GM12878 (cell line): ENCODE measurements around the gene CES4A. TPM values are rescaled to one million over a fixed set of nuclear protein-coding genes. Genes with fewer than 3 reads are reported as not detected.

Experiments
- ATAC-seq: fragments of 200-7000 bp; cut with Tn5 transposase; 3 replicates; pipeline ENCODE4 v1.9.1; 2020; ENCODE audit warnings: mild to moderate bottlenecking, moderate library complexity
- BruUV-seq: library from RNA; stranded (reverse); fragments of 400-500 nt; replicated peaks from 2 replicates; lab custom pipeline; 2021; lab: Mats Ljungman, UMichigan
- CTCF ChIA-PET: fragments of 300-600 bp; sonication (Branson Sonifier 250); formaldehyde crosslinking; extraction: SDS; loops from one replicate; lab custom pipeline; 2021; ENCODE audit warnings: inconsistent platforms; lab: Yijun Ruan, JAX
- POLR2A ChIA-PET: fragments of 350-600 bp; formaldehyde crosslinking; extraction: SDS; loops from one replicate; lab custom pipeline; 2021; ENCODE audit warnings: inconsistent platforms; lab: Charles Lee
- RAD21 ChIA-PET: fragments of 300-600 bp; sonication (Branson Sonifier 250); formaldehyde crosslinking; loops from one replicate; lab custom pipeline; 2023; ENCODE audit warnings: antibody characterized with exemption; ENCODE audit not compliant: unreplicated experiment; lab: Charles Lee
- SMC1A ChIA-PET: fragments of 300-600 bp; sonication (Branson Sonifier 250); formaldehyde crosslinking; loops from one replicate; lab custom pipeline; 2023; ENCODE audit not compliant: unreplicated experiment, uncharacterized antibody; lab: Charles Lee
- DNase-seq: peaks from one replicate; pipeline ENCODE4 v3.0.0-alpha.2; 2011; ENCODE audit warnings: low read depth, low spot score
- FAIRE-seq: peaks from 3 replicates; lab custom pipeline; 2011; peaks lifted over from hg19 to GRCh38; lab: Jason Lieb, UNC
- H2AFZ ChIP-seq: 2 replicates; pipeline ENCODE4 v1.6.0; 2011; ENCODE audit warnings: low read depth, low read length, control low read depth; ENCODE audit not compliant: control insufficient read depth
- H3K27ac ChIP-seq: 2 replicates; pipeline ENCODE4 v1.5.1; 2011; ENCODE audit warnings: control low read depth; ENCODE audit not compliant: control insufficient read depth, insufficient read depth
- H3K27me3 ChIP-seq, 2 experiments: replicated peaks in 1 of 2; 2 replicates each; pipeline versions ENCODE4 v1.6.0 to v1.6.1; 2011; ENCODE audit warnings: low read length in 1 of 2; ENCODE audit not compliant: control insufficient read depth in 2 of 2, insufficient read depth in 2 of 2
- H3K36me3 ChIP-seq, 2 experiments: 2 replicates each; pipeline ENCODE4 v1.5.1; 2011; ENCODE audit warnings: low read length in 1 of 2; ENCODE audit not compliant: control insufficient read depth in 2 of 2, insufficient read depth in 2 of 2
- H3K4me1 ChIP-seq: 2 replicates; pipeline ENCODE4 v1.6.1; 2011; ENCODE audit warnings: mild to moderate bottlenecking, low read length, moderate library complexity, mixed read lengths; ENCODE audit not compliant: control insufficient read depth, insufficient read depth
- H3K4me2 ChIP-seq: 2 replicates; pipeline ENCODE4 v1.6.0; 2011; ENCODE audit warnings: control low read depth; ENCODE audit not compliant: control insufficient read depth, insufficient read depth
- H3K4me3 ChIP-seq: fragments of 200-600 bp; sonication (generic); 2 replicates; pipeline ENCODE4 v1.5.1; 2016
- H3K79me2 ChIP-seq: 2 replicates; pipeline ENCODE4 v1.6.0; 2011; ENCODE audit warnings: low read length; ENCODE audit not compliant: control insufficient read depth, insufficient read depth
- H3K9ac ChIP-seq: 2 replicates; pipeline ENCODE4 v1.8.0; 2011; ENCODE audit warnings: low read length, control low read depth, mixed read lengths; ENCODE audit not compliant: control insufficient read depth, insufficient read depth
- H3K9me3 ChIP-seq: replicated peaks from 3 replicates; pipeline ENCODE4 v1.5.1; 2011; ENCODE audit warnings: mild to moderate bottlenecking, low read length; ENCODE audit not compliant: control insufficient read depth, insufficient read depth
- H4K20me1 ChIP-seq: 2 replicates; pipeline ENCODE4 v1.6.0; 2011; ENCODE audit not compliant: control insufficient read depth, insufficient read depth
- BCL3 ChIP-seq: IDR thresholded peaks from 2 replicates; pipeline ENCODE4 v1.6.1; 2011; ENCODE audit warnings: borderline replicate concordance, low read depth, mild to moderate bottlenecking, moderate library complexity, low read length; ENCODE audit not compliant: insufficient read depth, poor library complexity, severe bottlenecking
- CTCF ChIP-seq, 3 experiments: IDR thresholded peaks in 2 of 3; conservative IDR thresholded peaks in 1 of 3; 2 replicates each; pipeline ENCODE4 v1.5.1; 2011; ENCODE audit warnings: low read depth in 3 of 3, low read length in 3 of 3, mild to moderate bottlenecking in 3 of 3, control low read depth in 2 of 3, moderate library complexity in 2 of 3, inconsistent platforms in 1 of 3, mixed read lengths in 1 of 3; ENCODE audit not compliant: control insufficient read depth in 2 of 3, insufficient read depth in 1 of 3; ENCODE audit errors: extremely low read depth in 1 of 3
- HDGF ChIP-seq: fragments of 450-650 bp; IDR thresholded peaks from 2 replicates; pipeline ENCODE4 v1.6.1; 2016; ENCODE audit warnings: antibody characterized with exemption
- MLLT1 ChIP-seq: fragments of 450-650 bp; IDR thresholded peaks from 2 replicates; pipeline ENCODE4 v1.6.1; 2016; ENCODE audit warnings: mild to moderate bottlenecking
- RAD21 ChIP-seq: IDR thresholded peaks from 2 replicates; pipeline ENCODE4 v1.6.1; 2011; ENCODE audit warnings: mild to moderate bottlenecking, low read depth, low read length, moderate library complexity; ENCODE audit not compliant: insufficient read depth
- YY1 ChIP-seq: IDR thresholded peaks from 2 replicates; pipeline ENCODE4 v1.6.1; 2011; ENCODE audit warnings: low read depth, mild to moderate bottlenecking, low read length
- WGBS: methylation state at CpG from one replicate; pipeline ENCODE4 v1.1.6; 2016; ENCODE audit warnings: low lambda C conversion rate; ENCODE audit not compliant: insufficient replicate concordance, insufficient coverage; ENCODE audit errors: missing lambda C conversion rate; 5-methylcytosine and 5-hydroxymethylcytosine counted together
- in situ Hi-C: fragments of 300-500 bp; cut with MboI; formaldehyde crosslinking; loops from 9 replicates; pipeline ENCODE4 v1.14.3; 2018; ENCODE audit warnings: mixed read lengths
- intact Hi-C: fragments of 100-400 bp; cut with micrococcal nuclease; formaldehyde crosslinking; loops from one replicate; pipeline ENCODE4 v1.14.2; 2022; ENCODE audit not compliant: unreplicated experiment
- polyA plus RNA-seq, 11 experiments: library from polyadenylated mRNA; depleted of rRNA in 4 of 11; unstranded in 6 of 11; stranded (reverse) in 5 of 11; fragments of >200 nt; fragmentation: Nextera tagmentation in 4 of 11; fragmentation: Illumina TruSeq in 1 of 11; extraction: Ambion mirVana in 4 of 11; extraction: Trizol in 1 of 11; gene quantifications; 1 replicate in 1 of 11; 2 replicates in 10 of 11; pipeline versions ENCODE4 v1.2.1 to v1.2.3, GENCODE V29; 2011 to 2016; ENCODE audit warnings: inconsistent platforms in 2 of 11, missing spikeins in 2 of 11, low read depth in 1 of 11
- total RNA-seq, 4 experiments: library from RNA; depleted of rRNA in 3 of 4; stranded (reverse); fragments of >200 nt in 3 of 4; fragmentation: Illumina TruSeq in 1 of 4; extraction: Trizol in 1 of 4; gene quantifications; 2 replicates each; pipeline versions ENCODE4 v1.2.1 to v1.2.3, GENCODE V29; 2013 to 2021

Gene CES4A
- total and polyA plus RNA-seq, 10 of the 15 experiments (the other 5 are each of a cell fraction or from before 2014, with no cell fraction given): 0.05 to 5.0 (median 2.1) TPM

GRCh38 chr16:66961065-66961744 is 27.2 kb upstream of the CES4A start, which contains the start of gene CES3:
Gene CES3 (plus strand): TSS chr16:66961266. CDS start chr16:66961308, 42 bp downstream.
- H3K4me3 ChIP-seq: no peak within 1 kb of the TSS; the same call in 1 of the 2 replicates
- TF ChIP-seq BCL3: no peak
- peak; percentile 79 to 91 (median 86) for TF ChIP-seq CTCF (IDR thresholded peaks at IDR 0.05 in 2 of 3, conservative IDR thresholded peaks at IDR 0.05 in 1 of 3; ENCODE audit: control insufficient read depth in 2 of 3, extremely low read depth in 1 of 3, insufficient read depth in 1 of 3, low read depth in 3 of 3, low read length in 3 of 3)
- TF ChIP-seq MLLT1: peak; percentile 45; the same call in 1 of the 2 replicates
- TF ChIP-seq YY1: peak; percentile 25; the same call in 1 of the 2 replicates
- 0 out of 2 replicates have a peak, but pooled peaks have one; percentile 12 for TF ChIP-seq HDGF
- peak; percentile 17; the same call in 1 of the 2 replicates for TF ChIP-seq RAD21
- BruUV-seq: no TSS peak
- H2AFZ ChIP-seq: peak within 1 kb of the TSS; percentile 69
- H3K9me3 ChIP-seq: no peaks in the 10 kb centered on the region
- no peaks in the 10 kb centered on the region for H3K79me2 ChIP-seq
- SMC1A ChIA-PET: interaction anchor here (1.5 to 1.6 kb wide), 2 partner anchors 9 to 140 kb away, joined by 3 read pairs; no protein-coding TSS in a partner anchor
- intact Hi-C loops (no loop called here), in situ Hi-C loops (no loop called here)
- CTCF ChIA-PET: interaction anchor here (0.7 to 2.1 kb wide), 22 partner anchors 9 to 451 kb away, joined by 3 to 9 read pairs (median 3); partner anchors contain the start of gene B3GNT9
- no peak within 1 kb of the TSS for H3K27ac ChIP-seq
- H3K27me3 ChIP-seq: no peaks in the 10 kb centered on the region
- no peak within 1 kb of the TSS for H3K9ac ChIP-seq
- no peaks in the 10 kb centered on the region for H3K36me3 ChIP-seq
- RAD21 ChIA-PET: interaction anchor here (0.5 to 1.2 kb wide), 3 partner anchors 10 to 488 kb away, joined by 3 read pairs; no protein-coding TSS in a partner anchor
- POLR2A ChIA-PET: interaction anchor here (0.6 kb wide), 1 partner anchor 409 kb away, joined by 5 read pairs; no protein-coding TSS in a partner anchor
- FAIRE-seq (peak; percentile 97), ATAC-seq (peak; percentile 99), DNase-seq (no peak)
- WGBS: 54% methylated on average over 16 of the region's 16 CpGs
- H4K20me1 ChIP-seq: no peaks in the 10 kb centered on the region
- H3K4me2 ChIP-seq: peak within 1 kb of the TSS; percentile 26; the same call in 1 of the 2 replicates
- H3K4me1 ChIP-seq: peaks cover 11% of the 10 kb centered on the region
